ENCODE measurements around the gene AMIGO1.

Gene AMIGO1

DNA sequence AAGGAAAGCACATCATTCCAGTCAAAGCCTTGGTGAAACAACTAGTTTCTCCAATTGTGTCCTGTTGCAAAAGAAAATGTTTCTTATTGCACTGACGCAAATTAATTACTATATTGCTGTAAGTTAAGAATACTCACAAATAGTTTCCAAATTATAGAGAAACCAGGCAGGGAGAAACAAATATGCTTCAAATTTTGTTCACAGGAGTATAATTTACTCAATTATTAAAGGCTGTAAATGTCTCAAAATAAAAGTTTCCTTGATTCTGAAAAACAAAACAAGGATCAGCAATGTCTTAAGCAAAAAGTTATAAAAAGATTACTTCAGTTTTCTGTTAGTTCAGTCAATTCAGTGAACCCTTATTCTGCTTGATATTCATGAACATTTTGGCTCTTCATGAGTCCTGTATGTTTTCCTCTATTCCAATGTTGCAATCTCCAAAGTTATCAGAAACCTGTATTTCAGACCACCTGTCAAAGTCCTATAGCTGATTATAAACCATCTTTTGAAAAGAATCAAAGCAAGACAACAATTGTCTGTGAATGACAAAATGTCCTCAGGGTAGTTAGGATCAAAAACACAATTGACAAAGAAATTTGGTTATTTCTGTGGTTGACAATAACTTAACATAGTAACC lies 54.9 kb downstream of the AMIGO1 start:
- no peak overlapping the region for H3K4me3 ChIP-seq (ENCODE audit: low read depth, low read length)
- TF ChIP-seq, protein P1, sequence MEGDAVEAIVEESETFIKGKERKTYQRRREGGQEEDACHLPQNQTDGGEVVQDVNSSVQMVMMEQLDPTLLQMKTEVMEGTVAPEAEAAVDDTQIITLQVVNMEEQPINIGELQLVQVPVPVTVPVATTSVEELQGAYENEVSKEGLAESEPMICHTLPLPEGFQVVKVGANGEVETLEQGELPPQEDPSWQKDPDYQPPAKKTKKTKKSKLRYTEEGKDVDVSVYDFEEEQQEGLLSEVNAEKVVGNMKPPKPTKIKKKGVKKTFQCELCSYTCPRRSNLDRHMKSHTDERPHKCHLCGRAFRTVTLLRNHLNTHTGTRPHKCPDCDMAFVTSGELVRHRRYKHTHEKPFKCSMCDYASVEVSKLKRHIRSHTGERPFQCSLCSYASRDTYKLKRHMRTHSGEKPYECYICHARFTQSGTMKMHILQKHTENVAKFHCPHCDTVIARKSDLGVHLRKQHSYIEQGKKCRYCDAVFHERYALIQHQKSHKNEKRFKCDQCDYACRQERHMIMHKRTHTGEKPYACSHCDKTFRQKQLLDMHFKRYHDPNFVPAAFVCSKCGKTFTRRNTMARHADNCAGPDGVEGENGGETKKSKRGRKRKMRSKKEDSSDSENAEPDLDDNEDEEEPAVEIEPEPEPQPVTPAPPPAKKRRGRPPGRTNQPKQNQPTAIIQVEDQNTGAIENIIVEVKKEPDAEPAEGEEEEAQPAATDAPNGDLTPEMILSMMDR (IDR thresholded peaks at IDR 0.05; ENCODE audit: borderline replicate concordance, insufficient read depth, low read depth, low read length): no peak

Measured in GM12875 (cell line).